ENCODE data around the gene NOG. TPM values are rescaled to one million over a fixed set of nuclear protein-coding genes. Genes with fewer than 3 reads are reported as not detected.

Gene NOG
- total and polyA plus RNA-seq, 9 of the 15 experiments (the other 6 are each of a cell fraction or from before 2014, with no cell fraction given) = not detected

- TF ChIP-seq UBTF (IDR thresholded peaks at IDR 0.05; ENCODE audit: borderline replicate concordance in 1 of 2, low read depth in 2 of 2, low read length in 2 of 2) (no peak), SIX5 (IDR thresholded peaks at IDR 0.05; ENCODE audit: borderline replicate concordance in 1 of 2, insufficient read depth in 1 of 2, low read depth in 1 of 2, low read length in 2 of 2) (no peak), PHF8 (IDR thresholded peaks at IDR 0.05; ENCODE audit: borderline replicate concordance, low read length) (no peak), KLF1 (tag; IDR thresholded peaks at IDR 0.05) (no peak), ZNF707 (CRISPR knock-in tag; conservative IDR thresholded peaks at IDR 0.05) (no peak), E2F4 (CRISPR knock-in tag; IDR thresholded peaks at IDR 0.05; ENCODE audit: low read depth) (no peak), KLF16 (IDR thresholded peaks at IDR 0.05) (no peak), STAT5B (CRISPR knock-in tag; IDR thresholded peaks at IDR 0.05) (no peak), E2F3 (CRISPR knock-in tag; IDR thresholded peaks at IDR 0.05) (no peak), TAF1 (IDR thresholded peaks at IDR 0.05; ENCODE audit: control insufficient read depth, extremely low read depth, insufficient read depth, low read length, severe bottlenecking) (no peak), CGGBP1 (CRISPR knock-in tag; IDR thresholded peaks at IDR 0.05) (no peak), JUND (IDR thresholded peaks at IDR 0.05; ENCODE audit: borderline replicate concordance, low read depth, low read length) (no peak), JUND (tag; IDR thresholded peaks at IDR 0.05; ENCODE audit: borderline replicate concordance, low read depth, low read length) (no peak), CREB3L1 (IDR thresholded peaks at IDR 0.05; ENCODE audit: borderline replicate concordance, low read depth) (no peak), DLX4 (CRISPR knock-in tag; IDR thresholded peaks at IDR 0.05) (no peak), CREM (IDR thresholded peaks at IDR 0.05; ENCODE audit: low read depth) (no peak), DNMT1 (IDR thresholded peaks at IDR 0.05) (no peak), ETV1 (tag; conservative IDR thresholded peaks at IDR 0.05; ENCODE audit: low read depth) (no peak), SRSF3 (IDR thresholded peaks at IDR 0.05; ENCODE audit: insufficient read depth, low read length) (no peak)
These were observed 913 bp upstream of the NOG start (continued) for GRCh38 chr17:56592487-56593085.

Data from K562 (cell line).